ENCODE results near the gene LRP5.
"Not testable (repeated sequence)": the region's sequence is repeated elsewhere in the genome, so short reads cannot be mapped to it uniquely, and the experiment has no call there.

The LRP5 gene

DNA sequence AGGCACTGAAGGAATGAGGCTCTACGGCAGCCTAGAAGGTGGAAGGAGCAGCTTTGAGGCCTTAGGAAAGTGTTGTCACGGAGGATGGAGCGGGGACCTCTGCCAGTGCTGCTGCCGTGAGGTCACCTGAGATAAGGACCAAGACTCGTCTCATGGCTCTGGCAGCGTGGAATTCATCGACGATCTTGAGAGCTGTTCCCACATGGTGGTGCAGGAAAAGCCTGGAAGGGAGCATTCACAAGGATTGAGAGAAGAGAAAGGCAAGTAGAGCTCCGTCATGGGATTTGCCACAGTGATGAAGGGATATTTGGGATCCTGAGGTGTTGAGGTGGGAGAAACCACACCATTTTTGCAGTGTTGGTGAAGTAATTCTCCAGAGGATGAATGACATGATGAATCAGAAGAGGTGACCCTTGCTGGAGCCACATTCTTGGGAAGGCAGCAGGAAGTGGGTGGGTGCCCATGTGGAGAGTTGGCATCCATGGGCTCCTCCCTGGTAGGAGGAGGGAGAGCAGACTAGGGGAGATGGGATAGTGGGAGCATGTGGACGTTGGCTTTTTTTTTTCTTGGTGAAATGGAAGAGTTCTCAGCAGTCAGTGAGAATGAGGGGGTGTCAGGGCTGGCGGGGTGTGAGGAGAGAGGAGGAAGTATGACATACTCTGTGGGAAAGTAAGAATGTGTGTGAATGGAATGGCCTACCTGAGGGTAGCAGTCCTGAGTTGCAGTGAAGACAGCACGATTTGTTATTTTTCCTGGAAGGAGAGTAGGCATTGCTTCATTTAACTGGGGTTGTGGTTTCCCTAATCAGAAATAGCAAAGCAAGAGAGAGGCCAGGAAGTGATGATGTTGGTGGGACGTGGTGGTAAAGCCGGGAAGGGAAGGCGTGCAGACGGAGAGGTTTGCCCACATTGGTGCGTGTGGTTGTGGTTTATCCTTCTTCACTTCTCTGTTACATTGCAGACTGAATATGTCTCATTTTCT lies 159.3 kb downstream of the LRP5 start:
- peak; percentile 80 to 90 for DNase-seq

- DNase-seq: no peak
Observed at GRCh38 chr11:68472778-68473177, 160.4 kb downstream of the LRP5 start.

- no peak for DNase-seq
Observed at GRCh38 chr11:68473693-68474092, 161.3 kb downstream of the LRP5 start.

- DNase-seq: not testable (repeated sequence)
Observed at GRCh38 chr11:68475626-68476025, 163.2 kb downstream of the LRP5 start.

- no peak for DNase-seq
Observed at GRCh38 chr11:68479390-68479789, 167.0 kb downstream of the LRP5 start.

DNA sequence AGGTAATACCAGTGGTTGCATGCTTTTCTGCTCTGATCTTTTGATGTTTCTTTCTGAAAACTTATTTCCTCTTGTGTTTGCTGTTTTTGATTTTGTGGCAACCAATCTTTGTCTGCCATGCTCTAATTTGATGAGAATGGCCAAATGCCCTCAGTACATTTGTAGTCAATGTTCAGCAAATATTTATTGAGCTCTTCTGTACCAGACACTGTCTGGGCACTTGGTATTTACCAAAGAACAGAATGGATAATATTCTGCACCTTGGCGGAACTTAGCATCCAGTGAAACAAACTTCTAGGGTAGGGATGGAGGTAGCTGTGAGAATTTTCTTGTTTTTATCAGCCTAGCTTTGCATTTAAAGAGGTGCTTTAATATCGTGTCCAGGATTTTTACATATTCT lies 167.8 kb downstream of the LRP5 start:
- DNase-seq: no peak

GRCh38 chr11:68480852-68481510 lies 168.6 kb downstream of the LRP5 start:
- no peak for DNase-seq

DNA sequence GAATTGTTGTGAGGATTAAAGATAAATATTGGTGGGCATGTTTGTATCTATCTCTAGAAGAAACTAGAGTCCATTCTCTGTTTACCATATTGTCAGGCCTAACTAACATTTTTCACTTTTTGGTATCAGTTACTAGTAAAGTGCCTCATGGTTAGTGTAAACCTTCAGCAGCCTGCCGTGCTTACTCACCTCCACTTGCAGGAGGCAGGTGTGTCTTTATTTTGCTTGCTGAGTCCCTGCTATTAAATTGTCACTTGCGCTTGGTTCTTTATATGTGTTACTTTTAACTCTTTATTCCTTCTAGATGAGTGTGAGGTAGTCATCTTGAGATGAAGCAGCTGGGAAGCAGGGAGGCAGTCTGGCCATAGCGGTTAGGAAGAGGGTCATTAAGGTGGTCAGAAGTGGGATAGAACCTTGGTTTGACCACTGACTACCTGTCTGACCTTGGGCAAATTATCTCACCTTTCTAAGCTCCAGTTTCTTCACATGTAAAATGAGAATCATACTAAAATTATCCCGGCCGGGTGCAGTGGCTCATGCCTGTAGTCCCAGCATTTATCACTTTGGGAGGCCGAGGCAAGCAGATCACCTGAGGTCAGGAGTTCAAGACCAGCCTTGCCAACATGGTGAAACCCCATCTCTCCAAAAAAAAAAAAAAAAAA lies 169.3 kb downstream of the LRP5 start:
- no peak for DNase-seq

DNA sequence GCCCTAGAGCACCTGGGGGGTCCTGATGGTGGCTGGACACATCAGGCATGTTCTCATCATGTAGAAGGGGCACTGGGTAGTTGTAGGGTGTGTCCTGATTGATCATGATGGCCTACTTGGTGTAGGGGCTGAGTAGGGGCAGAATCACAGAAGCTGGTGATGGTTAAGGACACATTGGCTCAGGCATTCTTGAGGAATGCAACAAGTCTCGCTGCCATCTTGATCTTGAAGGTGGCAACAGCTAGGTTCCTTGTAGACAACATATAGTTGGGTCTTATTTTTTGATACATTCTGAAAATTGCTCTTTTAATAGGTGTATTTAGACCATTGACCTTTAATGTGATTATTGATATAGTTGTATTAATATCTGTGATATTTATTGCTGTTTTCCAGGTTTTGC lies 176.2 kb downstream of the LRP5 start:
- no peak for DNase-seq

DNA sequence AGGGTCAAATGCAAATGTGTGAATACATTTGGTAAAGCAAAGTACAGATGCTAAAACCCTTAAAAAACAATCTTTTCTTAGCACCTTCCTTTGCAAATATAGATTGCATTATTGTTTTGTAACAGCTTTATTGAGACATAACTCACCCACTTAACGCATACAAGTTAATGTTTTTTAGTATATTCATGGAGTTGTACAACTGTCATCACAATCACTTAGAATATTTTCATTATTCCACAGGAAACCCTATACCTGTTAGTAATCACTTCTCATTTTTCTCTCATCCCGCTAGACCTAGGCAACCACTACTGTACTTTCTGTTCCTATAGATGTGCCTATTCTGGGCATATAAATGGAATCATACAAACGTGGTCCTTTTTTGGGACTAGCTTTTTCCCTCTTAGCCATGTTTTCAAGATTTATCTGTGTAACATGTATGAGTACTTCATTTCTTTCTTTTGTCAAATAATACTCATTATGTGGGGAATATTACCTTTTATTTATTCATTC lies 182.9 kb downstream of the LRP5 start:
- no peak for DNase-seq

GRCh38 chr11:68495872-68496271 lies 183.5 kb downstream of the LRP5 start:
- DNase-seq: no peak

- DNase-seq: no peak
Observed at GRCh38 chr11:68497761-68498160, 185.4 kb downstream of the LRP5 start.

- DNase-seq: peak in 1 of 2 experiments; percentile 41
Observed at GRCh38 chr11:68498321-68498720, 185.9 kb downstream of the LRP5 start.

Data from Kasumi-1 (cell line).